Measurements from ENCODE around the gene FLVCR2. TPM values are rescaled to one million over a fixed set of nuclear protein-coding genes. Genes with fewer than 3 reads are reported as not detected.

FLVCR2 gene, protein sequence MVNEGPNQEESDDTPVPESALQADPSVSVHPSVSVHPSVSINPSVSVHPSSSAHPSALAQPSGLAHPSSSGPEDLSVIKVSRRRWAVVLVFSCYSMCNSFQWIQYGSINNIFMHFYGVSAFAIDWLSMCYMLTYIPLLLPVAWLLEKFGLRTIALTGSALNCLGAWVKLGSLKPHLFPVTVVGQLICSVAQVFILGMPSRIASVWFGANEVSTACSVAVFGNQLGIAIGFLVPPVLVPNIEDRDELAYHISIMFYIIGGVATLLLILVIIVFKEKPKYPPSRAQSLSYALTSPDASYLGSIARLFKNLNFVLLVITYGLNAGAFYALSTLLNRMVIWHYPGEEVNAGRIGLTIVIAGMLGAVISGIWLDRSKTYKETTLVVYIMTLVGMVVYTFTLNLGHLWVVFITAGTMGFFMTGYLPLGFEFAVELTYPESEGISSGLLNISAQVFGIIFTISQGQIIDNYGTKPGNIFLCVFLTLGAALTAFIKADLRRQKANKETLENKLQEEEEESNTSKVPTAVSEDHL
- polyA plus RNA-seq (2012; rRNA removed): 0.05 and 0.08 TPM in 2 replicates
- 0.03 and 0.07 TPM in 2 replicates for polyA plus RNA-seq (2012; cell fraction: cytosol; rRNA removed)
- polyA plus RNA-seq (2012; cell fraction: nucleus; rRNA removed): 0.14 TPM in 2 replicates

DNA sequence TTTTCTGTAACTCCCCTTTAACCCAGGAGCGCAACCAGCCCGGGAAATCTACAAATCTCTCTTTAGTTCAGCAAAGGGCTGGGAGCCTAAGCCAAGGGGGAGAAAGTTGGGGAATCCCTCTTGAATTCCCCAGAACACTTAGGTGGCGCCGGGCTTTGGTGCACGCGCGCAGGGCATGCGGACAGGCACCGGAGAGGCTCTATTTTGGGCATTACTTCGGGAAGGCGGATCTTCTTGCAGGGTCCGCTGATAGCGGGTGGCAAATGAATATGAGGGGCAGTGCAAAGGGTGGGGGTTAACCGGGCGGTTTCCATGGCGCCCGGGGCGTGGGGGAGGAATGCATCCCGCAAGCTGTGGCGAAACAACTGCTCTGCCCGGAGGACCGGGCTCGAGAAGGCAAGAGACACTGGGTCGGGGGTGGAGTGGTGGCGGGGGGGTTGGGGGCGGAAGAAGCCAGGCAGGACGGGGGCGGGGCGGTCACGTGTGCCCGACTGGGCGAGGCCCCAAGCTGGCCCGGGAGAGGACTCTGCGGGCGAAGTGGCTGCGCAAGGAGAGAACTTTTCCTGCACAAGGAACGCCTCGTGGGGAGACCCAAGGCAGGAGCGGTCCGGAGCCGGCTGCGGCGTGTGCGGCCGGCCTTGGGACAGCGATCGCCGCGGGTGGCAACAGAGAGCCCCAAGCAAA is at the start of gene FLVCR2:
Gene FLVCR2, plus strand, starts transcription at position 519 of the 684 bp plus-strand sequence. CDS start 353 bp downstream, outside the sequence.
- 3% methylated on average over 33 of the region's 49 CpGs for WGBS (ENCODE audit: low lambda C conversion rate)
- CTCF ChIA-PET: interaction anchor here (0.6 to 15.0 kb wide), 44 partner anchors 9 to 809 kb away, joined by 3 to 439 read pairs (median 5); partner anchors contain the start of genes ERG28, TGFB3 and TTLL5
- no peak within 1 kb of the TSS for H3K27ac ChIP-seq (ENCODE audit: low read depth in 2 of 2, low read length in 1 of 2)

More for the DNA sequence above, at the start of gene FLVCR2:
- no peaks in the 10 kb centered on the region for H3K9me3 ChIP-seq
- peak within 1 kb of the TSS; percentile 57 to 82 for H3K4me3 ChIP-seq (ENCODE audit: low read depth in 2 of 2, low read length in 1 of 2)
- TF ChIP-seq, protein P1, sequence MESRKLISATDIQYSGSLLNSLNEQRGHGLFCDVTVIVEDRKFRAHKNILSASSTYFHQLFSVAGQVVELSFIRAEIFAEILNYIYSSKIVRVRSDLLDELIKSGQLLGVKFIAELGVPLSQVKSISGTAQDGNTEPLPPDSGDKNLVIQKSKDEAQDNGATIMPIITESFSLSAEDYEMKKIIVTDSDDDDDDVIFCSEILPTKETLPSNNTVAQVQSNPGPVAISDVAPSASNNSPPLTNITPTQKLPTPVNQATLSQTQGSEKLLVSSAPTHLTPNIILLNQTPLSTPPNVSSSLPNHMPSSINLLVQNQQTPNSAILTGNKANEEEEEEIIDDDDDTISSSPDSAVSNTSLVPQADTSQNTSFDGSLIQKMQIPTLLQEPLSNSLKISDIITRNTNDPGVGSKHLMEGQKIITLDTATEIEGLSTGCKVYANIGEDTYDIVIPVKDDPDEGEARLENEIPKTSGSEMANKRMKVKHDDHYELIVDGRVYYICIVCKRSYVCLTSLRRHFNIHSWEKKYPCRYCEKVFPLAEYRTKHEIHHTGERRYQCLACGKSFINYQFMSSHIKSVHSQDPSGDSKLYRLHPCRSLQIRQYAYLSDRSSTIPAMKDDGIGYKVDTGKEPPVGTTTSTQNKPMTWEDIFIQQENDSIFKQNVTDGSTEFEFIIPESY (IDR thresholded peaks at IDR 0.05; ENCODE audit: borderline replicate concordance, low read depth): no peak
- TF ChIP-seq, protein P2, sequence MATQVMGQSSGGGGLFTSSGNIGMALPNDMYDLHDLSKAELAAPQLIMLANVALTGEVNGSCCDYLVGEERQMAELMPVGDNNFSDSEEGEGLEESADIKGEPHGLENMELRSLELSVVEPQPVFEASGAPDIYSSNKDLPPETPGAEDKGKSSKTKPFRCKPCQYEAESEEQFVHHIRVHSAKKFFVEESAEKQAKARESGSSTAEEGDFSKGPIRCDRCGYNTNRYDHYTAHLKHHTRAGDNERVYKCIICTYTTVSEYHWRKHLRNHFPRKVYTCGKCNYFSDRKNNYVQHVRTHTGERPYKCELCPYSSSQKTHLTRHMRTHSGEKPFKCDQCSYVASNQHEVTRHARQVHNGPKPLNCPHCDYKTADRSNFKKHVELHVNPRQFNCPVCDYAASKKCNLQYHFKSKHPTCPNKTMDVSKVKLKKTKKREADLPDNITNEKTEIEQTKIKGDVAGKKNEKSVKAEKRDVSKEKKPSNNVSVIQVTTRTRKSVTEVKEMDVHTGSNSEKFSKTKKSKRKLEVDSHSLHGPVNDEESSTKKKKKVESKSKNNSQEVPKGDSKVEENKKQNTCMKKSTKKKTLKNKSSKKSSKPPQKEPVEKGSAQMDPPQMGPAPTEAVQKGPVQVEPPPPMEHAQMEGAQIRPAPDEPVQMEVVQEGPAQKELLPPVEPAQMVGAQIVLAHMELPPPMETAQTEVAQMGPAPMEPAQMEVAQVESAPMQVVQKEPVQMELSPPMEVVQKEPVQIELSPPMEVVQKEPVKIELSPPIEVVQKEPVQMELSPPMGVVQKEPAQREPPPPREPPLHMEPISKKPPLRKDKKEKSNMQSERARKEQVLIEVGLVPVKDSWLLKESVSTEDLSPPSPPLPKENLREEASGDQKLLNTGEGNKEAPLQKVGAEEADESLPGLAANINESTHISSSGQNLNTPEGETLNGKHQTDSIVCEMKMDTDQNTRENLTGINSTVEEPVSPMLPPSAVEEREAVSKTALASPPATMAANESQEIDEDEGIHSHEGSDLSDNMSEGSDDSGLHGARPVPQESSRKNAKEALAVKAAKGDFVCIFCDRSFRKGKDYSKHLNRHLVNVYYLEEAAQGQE (IDR thresholded peaks at IDR 0.05; ENCODE audit: low read depth, low read length): no peak
- TF ChIP-seq NRF1 (IDR thresholded peaks at IDR 0.05; ENCODE audit: low read depth, low read length): peak; percentile 19; the same call in 1 of the 2 replicates
- TF ChIP-seq, protein P3, sequence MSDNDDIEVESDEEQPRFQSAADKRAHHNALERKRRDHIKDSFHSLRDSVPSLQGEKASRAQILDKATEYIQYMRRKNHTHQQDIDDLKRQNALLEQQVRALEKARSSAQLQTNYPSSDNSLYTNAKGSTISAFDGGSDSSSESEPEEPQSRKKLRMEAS (IDR thresholded peaks at IDR 0.05; ENCODE audit: low read depth): peak; percentile 38; the same call in 1 of the 2 replicates
- TF ChIP-seq, protein P4, sequence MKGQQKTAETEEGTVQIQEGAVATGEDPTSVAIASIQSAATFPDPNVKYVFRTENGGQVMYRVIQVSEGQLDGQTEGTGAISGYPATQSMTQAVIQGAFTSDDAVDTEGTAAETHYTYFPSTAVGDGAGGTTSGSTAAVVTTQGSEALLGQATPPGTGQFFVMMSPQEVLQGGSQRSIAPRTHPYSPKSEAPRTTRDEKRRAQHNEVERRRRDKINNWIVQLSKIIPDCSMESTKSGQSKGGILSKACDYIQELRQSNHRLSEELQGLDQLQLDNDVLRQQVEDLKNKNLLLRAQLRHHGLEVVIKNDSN (IDR thresholded peaks at IDR 0.05; ENCODE audit: borderline replicate concordance, low read depth): peak; percentile 85
- TF ChIP-seq, protein P5, sequence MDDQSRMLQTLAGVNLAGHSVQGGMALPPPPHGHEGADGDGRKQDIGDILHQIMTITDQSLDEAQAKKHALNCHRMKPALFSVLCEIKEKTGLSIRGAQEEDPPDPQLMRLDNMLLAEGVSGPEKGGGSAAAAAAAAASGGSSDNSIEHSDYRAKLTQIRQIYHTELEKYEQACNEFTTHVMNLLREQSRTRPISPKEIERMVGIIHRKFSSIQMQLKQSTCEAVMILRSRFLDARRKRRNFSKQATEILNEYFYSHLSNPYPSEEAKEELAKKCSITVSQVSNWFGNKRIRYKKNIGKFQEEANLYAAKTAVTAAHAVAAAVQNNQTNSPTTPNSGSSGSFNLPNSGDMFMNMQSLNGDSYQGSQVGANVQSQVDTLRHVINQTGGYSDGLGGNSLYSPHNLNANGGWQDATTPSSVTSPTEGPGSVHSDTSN (IDR thresholded peaks at IDR 0.05): no peak
- no peak for TF ChIP-seq FOSL2 (IDR thresholded peaks at IDR 0.05; ENCODE audit: borderline replicate concordance, low read depth)
- TF ChIP-seq, protein P6, sequence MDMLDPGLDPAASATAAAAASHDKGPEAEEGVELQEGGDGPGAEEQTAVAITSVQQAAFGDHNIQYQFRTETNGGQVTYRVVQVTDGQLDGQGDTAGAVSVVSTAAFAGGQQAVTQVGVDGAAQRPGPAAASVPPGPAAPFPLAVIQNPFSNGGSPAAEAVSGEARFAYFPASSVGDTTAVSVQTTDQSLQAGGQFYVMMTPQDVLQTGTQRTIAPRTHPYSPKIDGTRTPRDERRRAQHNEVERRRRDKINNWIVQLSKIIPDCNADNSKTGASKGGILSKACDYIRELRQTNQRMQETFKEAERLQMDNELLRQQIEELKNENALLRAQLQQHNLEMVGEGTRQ (IDR thresholded peaks at IDR 0.05; ENCODE audit: borderline replicate concordance, low read depth, low read length): 0 out of 2 replicates have a peak, but pooled peaks have one; percentile 25
- no peak for TF ChIP-seq RXRA (IDR thresholded peaks at IDR 0.05; ENCODE audit: borderline replicate concordance, low read depth)
- no peak for TF ChIP-seq MEF2A (IDR thresholded peaks at IDR 0.05; ENCODE audit: borderline replicate concordance, low read depth)
- TF ChIP-seq, protein P7, sequence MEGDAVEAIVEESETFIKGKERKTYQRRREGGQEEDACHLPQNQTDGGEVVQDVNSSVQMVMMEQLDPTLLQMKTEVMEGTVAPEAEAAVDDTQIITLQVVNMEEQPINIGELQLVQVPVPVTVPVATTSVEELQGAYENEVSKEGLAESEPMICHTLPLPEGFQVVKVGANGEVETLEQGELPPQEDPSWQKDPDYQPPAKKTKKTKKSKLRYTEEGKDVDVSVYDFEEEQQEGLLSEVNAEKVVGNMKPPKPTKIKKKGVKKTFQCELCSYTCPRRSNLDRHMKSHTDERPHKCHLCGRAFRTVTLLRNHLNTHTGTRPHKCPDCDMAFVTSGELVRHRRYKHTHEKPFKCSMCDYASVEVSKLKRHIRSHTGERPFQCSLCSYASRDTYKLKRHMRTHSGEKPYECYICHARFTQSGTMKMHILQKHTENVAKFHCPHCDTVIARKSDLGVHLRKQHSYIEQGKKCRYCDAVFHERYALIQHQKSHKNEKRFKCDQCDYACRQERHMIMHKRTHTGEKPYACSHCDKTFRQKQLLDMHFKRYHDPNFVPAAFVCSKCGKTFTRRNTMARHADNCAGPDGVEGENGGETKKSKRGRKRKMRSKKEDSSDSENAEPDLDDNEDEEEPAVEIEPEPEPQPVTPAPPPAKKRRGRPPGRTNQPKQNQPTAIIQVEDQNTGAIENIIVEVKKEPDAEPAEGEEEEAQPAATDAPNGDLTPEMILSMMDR (IDR thresholded peaks at IDR 0.05): no peak
- no peak for TF ChIP-seq GABPA (IDR thresholded peaks at IDR 0.05; ENCODE audit: low read depth)
- no peak for TF ChIP-seq FOXJ3 (CRISPR knock-in tag; IDR thresholded peaks at IDR 0.05)
- no peak for TF ChIP-seq TEAD4 (IDR thresholded peaks at IDR 0.05; ENCODE audit: borderline replicate concordance, insufficient read depth)
- peak; percentile 14; the same call in 1 of the 2 replicates for TF ChIP-seq MXI1 (IDR thresholded peaks at IDR 0.05; ENCODE audit: low read depth, low read length)
- TF ChIP-seq CHD2 (IDR thresholded peaks at IDR 0.05; ENCODE audit: low read length, partially characterized antibody): no peak
- no peak for TF ChIP-seq RAD21 (IDR thresholded peaks at IDR 0.05; ENCODE audit: low read length)
- peak within 1 kb of the TSS; percentile 99 for H2AFZ ChIP-seq (ENCODE audit: low read depth)
- peak within 1 kb of the TSS; percentile 100 for H3K4me2 ChIP-seq
- H3K9me2 ChIP-seq: no peaks in the 10 kb centered on the region
- peaks cover 5% of the 10 kb centered on the region for H3F3A ChIP-seq (replicated peaks; ENCODE audit: insufficient read depth)
- peaks cover 32% of the 10 kb centered on the region for H3K27me3 ChIP-seq (ENCODE audit: insufficient read depth)
- H4K20me1 ChIP-seq (ENCODE audit: insufficient read depth): no peaks in the 10 kb centered on the region
- H3K79me2 ChIP-seq (ENCODE audit: insufficient read depth): no peaks in the 10 kb centered on the region
- H3K36me3 ChIP-seq (replicated peaks in 1 of 2; ENCODE audit: control insufficient read depth in 1 of 2, insufficient read depth in 2 of 2, low read length in 1 of 2): no peaks in the 10 kb centered on the region
- peak; percentile 83 for DNase-seq
- POLR2A ChIA-PET: no interaction called here
- H3K9ac ChIP-seq: no peak within 1 kb of the TSS
- peaks cover 0 to 11% of the 10 kb centered on the region in 2 experiments; a peak in 1 of 4 replicates for H3K4me1 ChIP-seq (ENCODE audit: control insufficient read depth in 1 of 2, insufficient read depth in 2 of 2, low read depth in 1 of 2, low read length in 1 of 2)

Measured in SK-N-SH (cell line).